Pons (tissue), 1 donor: Measurements from ENCODE around the gene XCL2.
"Not testable (repeated sequence)": the region's sequence is repeated elsewhere in the genome, so short reads cannot be mapped to it uniquely, and the experiment has no call there.

Source experiments
- DNase-seq: peaks from one replicate; pipeline ENCODE4 v3.0.0-alpha.2; 2016; ENCODE audit warnings: low spot score

Gene XCL2, protein sequence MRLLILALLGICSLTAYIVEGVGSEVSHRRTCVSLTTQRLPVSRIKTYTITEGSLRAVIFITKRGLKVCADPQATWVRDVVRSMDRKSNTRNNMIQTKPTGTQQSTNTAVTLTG

DNA sequence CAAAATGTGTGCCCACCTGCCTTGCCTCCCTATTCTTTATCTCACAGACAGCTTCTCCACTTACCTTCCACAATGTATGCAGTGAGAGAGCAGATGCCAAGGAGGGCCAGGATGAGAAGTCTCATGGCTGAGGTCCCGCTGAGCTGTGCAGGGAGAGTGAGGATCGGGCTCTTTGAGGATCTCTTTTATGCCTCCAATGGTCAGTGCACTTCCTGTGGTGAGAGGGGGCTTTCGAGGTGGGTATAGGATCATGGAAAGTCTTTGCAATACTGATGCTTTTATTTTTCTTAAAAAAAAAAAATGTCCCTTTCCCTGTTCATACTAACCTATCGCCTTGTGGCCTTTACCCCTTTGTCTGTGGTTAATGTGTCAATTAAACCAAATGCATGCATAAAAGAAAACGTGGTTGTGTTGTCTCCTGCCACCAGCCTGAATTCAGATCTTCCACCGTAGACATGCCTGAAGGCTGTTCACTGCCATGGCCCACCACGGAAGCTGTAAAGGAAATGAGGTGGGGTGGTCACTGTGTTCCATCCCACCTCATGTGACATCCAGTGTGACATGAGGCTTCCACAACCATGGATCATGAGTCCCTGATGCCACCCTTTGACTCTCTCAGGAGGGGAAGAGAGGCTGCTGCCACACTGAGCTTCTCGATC, at the start of gene XCL2:
Gene XCL2 (minus strand): TSS at position 158 of the 659 bp plus-strand sequence. CDS start 33 bp downstream, at position 125.
- not testable (repeated sequence) for DNase-seq

DNA sequence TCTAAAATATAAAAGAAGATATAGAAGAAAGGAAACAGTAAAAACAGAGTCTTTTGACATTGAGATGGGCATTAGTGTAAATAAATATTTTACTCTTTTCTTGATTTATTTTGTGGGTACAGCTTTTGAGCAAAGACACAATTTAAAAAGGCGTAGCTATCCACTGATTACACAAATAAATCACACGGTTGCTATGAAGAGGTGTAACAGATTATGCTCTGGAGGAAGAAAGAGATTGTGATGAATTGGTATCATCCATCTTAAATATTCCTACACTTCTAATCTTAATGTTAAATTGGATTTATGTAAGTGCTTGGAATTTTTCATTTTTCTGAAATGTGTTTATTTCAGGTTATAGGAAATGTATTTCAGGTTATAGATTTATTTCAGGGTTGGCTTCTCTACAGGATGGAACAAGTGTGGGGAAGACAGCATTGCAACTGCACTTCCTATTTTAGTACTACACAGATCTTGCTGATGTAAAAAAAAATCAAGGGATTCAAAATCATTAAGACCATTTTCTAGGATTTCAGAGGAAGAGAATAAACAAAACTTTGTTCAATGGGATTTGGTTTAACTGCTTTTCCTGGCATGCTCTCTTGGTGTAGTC, 47.9 kb upstream of the XCL2 start:
- DNase-seq: no peak

DNA sequence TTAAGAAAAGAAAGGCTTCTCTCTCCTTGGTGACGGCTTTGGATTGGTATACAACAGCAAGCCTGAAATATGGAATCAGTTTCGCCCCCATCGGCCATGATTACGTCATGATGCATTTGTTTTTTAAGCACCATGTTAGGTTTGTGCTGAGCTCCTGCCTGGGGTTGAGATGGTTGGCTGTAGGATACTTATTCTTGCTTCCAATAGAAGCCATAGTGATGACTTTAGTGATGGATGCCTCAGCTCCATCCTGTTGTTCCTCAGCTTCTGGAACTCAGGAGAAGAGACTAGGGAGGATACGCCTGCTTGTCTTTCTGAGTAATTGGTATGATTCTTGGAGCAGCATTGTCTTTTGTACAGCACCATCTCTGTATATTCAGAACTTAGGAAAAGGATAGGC, 47.3 kb upstream of the XCL2 start:
- DNase-seq: no peak

DNA sequence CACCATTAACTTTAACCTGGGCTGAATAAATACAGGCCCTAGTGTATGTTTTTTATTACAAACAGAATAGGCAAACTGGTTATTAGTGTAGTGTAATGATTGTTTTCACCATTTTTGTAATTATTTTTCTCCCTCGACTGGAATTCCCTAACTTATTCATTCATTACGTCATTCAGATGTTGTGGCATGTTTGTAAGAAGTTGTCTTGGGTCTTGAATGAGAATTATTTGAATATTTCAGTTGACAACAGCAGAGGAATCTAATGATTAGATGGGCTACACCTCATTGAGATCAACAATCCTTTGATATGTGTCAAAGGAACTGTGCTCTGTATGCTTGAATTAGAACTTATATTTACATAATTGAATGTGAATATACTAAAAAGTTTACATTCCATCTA, 45.4 kb upstream of the XCL2 start:
- no peak for DNase-seq

DNA sequence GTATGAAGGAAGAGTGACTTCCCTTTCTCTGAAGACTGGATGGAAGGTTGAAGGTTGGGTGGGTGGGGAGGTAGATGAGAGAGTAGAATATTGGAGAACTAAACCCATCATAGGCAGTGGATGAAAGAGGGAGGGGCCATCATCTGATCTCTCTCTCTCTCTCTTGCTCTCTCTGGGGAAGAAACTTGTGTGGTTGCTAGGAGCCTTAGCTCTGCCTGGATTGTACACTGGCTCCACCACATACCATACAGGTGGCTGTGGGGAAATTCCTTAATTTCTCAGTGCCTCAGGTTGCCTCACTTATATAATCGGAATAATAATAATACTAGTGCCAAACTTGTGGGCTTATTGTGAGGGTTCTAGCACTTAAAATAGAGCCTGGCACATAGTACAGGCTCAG, 42.1 kb upstream of the XCL2 start:
- no peak for DNase-seq

DNA sequence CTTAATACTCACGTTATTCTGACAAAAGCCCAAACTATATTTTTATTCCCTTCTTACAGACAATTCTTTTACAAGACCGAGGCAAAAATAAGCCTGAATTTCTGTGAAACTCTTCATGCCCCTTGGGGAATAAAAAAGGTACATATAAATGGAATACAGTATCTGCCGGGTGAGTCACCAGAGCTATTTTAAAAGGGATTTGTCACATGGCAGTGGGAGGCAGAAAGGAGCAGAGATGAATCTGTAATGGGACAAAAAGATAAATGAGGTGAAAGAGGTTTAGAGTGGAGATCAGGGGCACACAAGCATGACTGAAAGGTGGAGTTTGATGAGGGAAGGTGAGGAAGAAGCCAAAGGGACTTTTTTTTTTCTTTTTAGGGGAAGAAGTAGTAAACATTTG, 41.4 kb upstream of the XCL2 start:
- no peak for DNase-seq

DNA sequence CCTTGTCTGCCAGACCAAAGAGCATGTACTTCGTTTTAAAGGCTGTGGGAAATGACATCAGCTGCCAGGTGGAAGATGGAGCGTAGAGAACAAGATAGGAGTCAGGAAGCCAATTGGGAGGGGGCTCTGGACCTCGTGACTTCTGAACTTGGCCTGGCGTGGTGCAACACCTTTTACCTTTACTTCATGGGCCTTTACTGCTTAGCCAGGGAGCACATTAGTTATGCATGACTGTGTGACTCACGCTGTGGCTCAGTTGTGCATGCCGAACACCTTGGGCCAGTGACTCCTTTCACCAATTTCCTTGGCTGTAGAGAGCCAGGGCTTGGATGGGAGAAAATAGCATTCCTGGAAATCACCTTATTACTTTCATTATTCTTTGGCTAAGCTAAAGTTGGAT, 39.8 kb upstream of the XCL2 start:
- no peak for DNase-seq

DNA sequence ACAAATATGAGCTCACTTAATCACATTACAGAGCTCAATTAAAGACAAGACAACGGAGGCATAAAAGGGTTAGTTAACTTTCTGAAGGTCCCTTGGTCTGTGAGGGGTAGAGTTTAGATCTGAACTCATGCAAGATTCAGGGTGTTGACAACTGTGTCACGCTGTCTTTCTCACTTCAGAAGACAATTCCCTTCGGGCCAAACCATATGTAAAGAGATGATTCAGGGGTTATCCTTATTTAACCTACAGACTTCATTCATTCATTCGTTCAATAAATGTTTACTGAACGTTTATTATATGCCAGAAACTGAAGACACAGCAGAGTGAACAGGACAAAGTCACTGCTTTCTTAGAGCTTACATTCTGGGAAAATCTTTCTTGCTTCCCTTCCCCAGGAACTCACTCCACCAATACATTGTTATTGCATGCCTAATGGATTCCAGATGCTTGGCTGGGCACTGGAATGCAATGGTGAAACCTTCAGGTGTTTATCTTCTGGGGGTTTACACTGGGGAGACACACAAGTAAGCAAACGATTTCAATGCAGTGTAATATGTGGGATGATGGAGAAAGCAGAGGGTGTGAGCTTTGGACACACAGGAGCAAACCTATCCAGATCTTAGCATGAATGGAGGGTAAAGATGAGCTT, 39.0 kb upstream of the XCL2 start:
- DNase-seq: no peak

DNA sequence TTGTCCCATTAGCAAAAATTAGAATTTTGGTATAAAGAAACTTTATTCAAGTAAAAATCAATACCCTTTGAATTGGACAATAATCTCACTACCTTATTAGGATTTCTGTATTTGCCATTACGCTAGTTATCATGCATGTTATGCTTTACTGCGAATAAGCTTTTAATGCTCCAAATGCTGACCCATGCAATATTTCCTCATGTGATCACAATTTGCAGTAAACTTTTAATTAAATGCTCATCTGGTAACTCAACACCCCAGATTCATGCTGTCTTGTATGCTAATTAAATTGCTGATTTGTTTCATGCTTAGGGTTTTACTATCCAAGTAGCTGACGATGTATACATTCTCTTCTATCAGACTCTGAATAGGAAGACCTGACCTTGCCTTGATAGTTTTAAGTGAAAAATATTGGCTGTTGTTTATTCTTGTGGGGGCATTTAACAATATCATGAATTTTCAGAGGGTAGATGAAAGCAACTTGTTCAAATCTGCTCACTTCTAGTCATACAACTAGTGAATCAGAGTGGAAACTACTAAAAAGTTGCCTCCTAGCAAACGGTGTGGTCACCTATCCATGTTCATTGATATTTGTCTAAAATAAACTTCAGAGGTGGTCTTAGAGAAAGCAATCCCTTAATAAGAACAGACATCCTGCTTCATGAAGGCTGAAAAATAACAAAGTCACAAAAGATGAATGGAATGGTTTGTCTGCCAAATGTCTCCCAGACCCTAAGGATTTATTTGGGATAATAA, 38.2 kb upstream of the XCL2 start:
- no peak for DNase-seq

DNA sequence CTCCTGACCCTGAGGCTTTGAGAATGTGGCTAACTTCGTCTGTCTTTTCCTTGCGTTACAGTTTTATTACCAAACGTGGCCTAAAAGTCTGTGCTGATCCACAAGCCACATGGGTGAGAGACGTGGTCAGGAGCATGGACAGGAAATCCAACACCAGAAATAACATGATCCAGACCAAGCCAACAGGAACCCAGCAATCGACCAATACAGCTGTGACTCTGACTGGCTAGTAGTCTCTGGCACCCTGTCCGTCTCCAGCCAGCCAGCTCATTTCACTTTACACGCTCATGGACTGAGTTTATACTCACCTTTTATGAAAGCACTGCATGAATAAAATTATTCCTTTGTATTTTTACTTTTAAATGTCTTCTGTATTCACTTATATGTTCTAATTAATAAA, 37.2 kb upstream of the XCL2 start:
- peak; percentile 28 for DNase-seq

DNA sequence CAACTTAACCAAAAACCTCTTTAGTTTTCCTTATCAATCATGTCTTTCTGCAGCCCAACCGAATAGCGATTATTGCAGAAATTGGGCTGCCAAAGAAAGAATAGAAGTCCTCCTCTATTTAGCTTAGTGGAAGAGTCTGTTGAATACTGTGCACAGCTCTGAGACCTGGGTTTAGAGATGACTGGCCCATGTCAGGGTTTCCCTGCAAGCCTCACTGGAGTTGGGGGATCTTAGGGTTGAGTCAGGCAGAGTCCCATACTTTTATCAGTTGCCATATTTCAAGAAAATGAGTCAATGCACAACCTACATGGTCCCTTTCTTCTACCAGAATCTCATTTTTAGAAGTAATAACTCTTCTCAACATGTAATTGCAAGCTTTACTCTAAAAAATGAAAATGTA, 36.5 kb upstream of the XCL2 start:
- DNase-seq: not testable (repeated sequence)

DNA sequence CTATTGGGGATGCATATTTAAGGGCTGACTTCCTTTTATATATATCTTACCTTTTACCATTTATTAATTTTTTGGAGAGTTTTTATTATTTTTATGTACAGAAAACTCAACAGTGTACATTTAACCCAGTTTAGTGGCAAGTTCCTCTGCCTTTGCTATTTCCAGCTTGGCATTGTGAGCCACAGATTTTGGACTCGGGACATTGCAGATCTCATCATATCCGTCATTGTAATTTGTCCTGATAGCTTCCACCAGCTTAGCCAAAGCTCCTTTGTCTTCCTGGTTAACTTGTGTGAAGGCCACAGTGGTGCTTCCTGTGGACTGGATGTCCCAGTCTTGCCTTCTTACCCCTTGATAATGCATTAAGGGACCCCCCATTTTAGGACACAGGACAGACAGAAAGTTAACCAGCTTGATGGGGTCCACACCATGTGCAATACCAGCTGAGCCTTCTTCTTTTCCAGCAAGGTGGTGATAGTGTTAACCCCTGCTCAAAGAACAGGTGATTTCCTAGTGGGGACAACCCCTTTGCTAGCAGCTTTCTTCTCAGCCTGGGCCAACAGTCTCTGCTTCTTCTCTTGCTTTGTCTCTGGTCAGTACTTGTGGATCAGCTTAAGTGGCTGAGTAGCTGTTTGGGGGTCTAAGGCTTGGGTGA, 34.9 kb upstream of the XCL2 start:
- not testable (repeated sequence) for DNase-seq

DNA sequence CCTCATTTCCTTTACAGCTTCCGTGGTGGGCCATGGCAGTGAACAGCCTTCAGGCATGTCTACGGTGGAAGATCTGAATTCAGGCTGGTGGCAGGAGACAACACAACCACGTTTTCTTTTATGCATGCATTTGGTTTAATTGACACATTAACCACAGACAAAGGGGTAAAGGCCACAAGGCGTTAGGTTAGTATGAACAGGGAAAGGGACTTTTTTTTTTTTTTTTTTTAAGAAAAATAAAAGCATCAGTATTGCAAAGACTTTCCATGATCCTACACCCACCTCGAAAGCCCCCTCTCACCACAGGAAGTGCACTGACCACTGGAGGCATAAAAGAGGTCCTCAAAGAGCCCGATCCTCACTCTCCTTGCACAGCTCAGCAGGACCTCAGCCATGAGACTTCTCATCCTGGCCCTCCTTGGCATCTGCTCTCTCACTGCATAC, 32.5 kb upstream of the XCL2 start, which contains the start of gene XCL1:
Gene XCL1 (plus strand): TSS at position 361 of the 444 bp plus-strand sequence. CDS start 33 bp downstream, at position 394.
- DNase-seq: not testable (repeated sequence)

DNA sequence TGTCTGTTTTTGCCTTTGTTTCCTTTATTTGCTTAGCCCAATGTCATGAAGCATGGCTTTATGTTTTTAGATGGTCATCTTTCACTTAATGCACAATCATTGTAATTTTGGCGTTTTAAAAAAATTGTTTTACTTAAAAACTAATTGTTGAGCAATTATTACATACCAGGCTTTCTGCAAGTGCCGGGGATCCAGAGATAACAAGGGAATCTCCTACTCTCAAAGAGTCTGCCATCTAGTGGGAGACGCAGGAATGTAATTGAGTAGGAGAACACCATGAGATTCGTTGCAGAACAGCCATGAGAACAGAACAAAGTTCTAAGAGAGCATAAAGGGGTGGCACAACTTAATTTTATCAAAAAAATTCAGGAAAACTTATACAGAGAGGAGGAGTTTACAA, 30.4 kb upstream of the XCL2 start:
- DNase-seq: peak; percentile 49

DNA sequence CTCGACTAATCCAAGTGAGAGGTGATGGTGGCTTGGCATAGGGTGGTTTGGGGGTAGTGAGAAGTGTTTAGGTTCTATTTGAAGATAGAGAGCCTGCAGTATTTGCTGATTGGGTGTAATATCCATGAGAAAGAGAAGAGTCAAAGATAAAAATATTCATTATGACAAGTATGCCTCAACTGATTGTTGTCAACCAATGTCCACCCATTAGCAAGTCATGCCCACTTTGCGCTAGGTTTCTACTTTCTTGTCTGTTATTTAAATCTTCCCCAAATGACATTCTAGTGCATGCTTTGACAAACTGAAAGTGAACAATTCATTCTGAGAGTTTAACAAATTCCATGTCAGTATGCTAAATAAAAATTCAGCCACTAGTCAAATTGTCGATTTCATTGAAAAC, 28.8 kb upstream of the XCL2 start:
- DNase-seq: no peak

DNA sequence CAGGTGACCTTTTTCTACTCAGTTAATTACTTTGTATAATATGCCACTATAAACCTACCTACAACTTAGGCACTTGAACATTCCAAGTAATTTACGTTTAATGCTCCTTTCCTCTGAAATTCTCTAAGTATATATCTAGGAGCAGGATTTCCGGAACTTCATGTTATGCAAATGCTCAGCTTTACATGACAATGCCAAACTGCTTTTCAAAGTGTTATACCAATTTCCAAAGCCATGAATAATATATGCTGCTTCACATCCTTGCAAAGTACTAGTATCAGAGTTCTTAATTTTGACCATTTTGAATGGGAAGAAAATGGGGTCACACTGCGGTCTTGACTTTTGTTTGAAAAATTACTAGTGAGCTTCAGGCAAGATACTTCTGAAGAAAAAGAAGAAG, 26.9 kb upstream of the XCL2 start:
- DNase-seq: no peak

DNA sequence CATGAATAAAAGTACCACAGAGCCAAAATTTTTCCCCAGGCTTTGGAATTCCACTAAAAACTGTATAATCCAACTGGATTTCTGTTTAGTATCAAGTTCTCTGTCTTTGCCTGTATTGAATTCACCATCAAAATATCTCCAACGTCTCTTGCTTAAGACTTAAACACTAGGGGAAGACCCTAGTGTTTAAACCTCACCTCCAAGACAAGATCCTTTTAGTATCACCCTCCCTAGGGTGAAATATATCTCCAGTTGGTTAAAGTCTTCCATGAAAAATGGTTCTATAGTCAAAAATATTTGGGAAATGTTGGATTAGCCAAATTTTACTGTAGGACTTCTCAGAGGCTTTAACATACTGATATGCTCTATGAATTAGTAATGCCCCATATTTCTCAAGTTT, 24.5 kb upstream of the XCL2 start:
- DNase-seq: no peak

DNA sequence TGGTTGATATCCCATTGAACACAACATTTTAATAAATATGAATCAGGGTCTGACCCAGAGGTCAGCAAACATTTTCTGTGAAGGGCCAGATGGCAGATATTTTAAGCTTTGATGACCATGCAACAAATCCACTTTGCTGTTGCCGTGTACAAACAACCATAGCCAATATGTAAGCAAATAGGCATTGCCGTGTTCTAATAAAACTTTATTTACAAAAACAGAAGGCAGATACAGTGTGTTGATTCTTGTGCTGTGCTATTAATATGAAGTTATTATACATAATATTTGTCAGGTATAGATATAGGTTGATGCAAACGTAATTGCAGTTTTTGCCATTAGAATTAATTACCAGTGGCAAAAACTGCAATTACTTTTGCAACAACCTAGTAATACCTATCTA, 23.8 kb upstream of the XCL2 start:
- DNase-seq: no peak

DNA sequence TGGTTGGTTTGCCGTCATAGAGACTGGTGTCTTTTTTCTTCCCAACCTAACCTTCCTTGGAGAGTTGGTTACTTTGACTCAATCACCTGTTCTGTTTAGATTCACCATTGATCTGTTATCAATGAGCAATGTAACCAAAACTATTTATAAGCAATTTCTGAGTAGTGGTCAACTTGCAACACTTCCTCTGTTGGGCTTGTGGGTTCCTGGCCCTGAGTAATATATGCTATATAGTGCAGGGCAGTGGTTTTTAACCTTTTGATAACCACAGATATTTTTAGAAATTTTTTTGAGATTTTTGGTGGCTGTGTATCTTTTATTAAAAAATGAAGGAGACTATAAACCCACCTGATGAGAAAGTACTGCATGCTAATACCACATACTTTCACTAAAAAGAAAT, 23.2 kb upstream of the XCL2 start:
- no peak for DNase-seq

DNA sequence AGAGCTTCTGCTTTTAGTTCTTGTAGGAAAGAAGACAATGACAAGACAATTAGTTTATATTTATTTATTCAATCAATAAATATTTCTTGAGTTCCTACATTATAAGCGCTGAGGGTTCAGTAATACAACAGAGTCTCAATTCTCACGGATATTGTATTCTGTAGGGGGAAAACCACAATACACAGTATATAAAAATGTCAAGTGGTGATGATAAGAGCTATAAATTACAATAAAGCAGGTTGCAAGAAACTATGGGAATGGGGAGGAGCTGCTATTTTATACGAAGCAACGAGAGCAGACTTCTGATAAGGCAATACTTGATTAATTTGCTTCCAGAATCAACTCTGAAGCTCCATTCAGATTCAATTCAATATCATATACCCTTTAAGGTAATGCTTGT, 22.0 kb upstream of the XCL2 start:
- no peak for DNase-seq

DNA sequence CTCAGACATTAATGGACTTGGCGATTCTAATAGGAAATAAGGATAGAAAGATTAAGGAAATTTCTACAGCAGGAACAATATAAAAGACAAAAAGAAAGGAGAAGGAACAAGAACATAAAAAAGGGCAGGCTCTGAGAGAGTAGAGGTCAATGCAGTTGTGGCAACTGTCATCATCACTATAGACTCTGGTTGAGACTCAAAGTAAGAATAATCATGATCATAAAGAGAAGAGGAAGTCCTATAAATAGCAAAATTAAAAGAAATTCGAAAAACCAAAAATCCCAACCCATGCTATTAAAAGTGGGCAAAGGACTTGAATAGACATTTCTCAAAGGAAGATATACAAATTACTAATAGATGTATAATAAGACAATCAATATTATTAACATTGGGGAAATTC, 18.2 kb upstream of the XCL2 start:
- DNase-seq: no peak

DNA sequence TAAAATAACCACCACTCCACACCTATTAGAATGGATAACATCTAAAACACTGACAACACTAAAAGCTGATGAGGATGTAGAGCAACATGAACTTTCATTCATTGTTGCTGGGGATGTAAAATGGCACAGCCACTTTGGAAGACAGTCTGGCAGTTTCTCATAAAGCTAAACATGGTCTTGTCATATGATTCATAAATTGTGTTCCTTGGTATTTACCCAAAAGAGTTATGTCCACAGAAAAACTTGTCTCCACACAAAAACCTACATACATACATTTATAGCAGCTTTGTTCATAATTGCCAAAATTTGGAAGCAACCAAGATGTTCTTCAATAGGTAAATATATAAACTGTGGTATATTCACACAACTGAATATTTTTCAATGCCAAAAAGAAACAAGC, 16.6 kb upstream of the XCL2 start:
- no peak for DNase-seq
